CD4-positive, alpha-beta T cell (primary cell): ENCODE data around the gene ATP2A1. TPM values are rescaled to one million over a fixed set of nuclear protein-coding genes. Genes with fewer than 3 reads are reported as not detected.

Source experiments
- ATAC-seq: fragments of 200-7000 bp; cut with Tn5 transposase; one replicate; pipeline ENCODE4 v1.10.0; 2022; ENCODE audit warnings: mild to moderate bottlenecking; ENCODE audit not compliant: poor library complexity
- CTCF ChIA-PET: fragments of 350-600 bp; sonication (Branson Sonifier 250); formaldehyde crosslinking; loops from one replicate; lab custom pipeline; 2021; ENCODE audit warnings: antibody characterized with exemption, inconsistent platforms; lab: Charles Lee
- POLR2A ChIA-PET: fragments of 350-600 bp; sonication (Branson Sonifier 250); formaldehyde crosslinking; loops from one replicate; lab custom pipeline; 2021; ENCODE audit warnings: antibody characterized with exemption, inconsistent platforms; lab: Charles Lee
- DNase-seq, 14 experiments: peaks; one replicate each; pipeline ENCODE4 v3.0.0-alpha.2; 2013 to 2020; ENCODE audit warnings: mixed read lengths in 2 of 14
- H3K27ac ChIP-seq, 2 donors: one replicate each; pipeline versions ENCODE4 v1.5.1 to v1.7.0; 2013; ENCODE audit warnings: low read length in 2 of 2, low read depth in 1 of 2, mild to moderate bottlenecking in 1 of 2
- H3K27me3 ChIP-seq, 2 experiments: 1 replicate in 1 of 2; 2 replicates in 1 of 2; pipeline versions ENCODE4 v1.6.1 to v1.7.0; 2013; ENCODE audit warnings: low read length in 2 of 2, control low read depth in 1 of 2, mild to moderate bottlenecking in 1 of 2, moderate library complexity in 1 of 2; ENCODE audit not compliant: insufficient read depth in 2 of 2, control insufficient read depth in 1 of 2
- H3K36me3 ChIP-seq: one replicate; pipeline ENCODE4 v1.6.1; 2013; ENCODE audit warnings: low read length, control low read depth; ENCODE audit not compliant: insufficient read depth
- H3K4me1 ChIP-seq: one replicate; pipeline ENCODE4 v1.6.1; 2013; ENCODE audit warnings: low read length, control low read depth; ENCODE audit not compliant: insufficient read depth
- H3K4me3 ChIP-seq: one replicate; pipeline ENCODE4 v1.5.1; 2013; ENCODE audit warnings: mild to moderate bottlenecking, low read length, moderate library complexity
- H3K9me3 ChIP-seq, 2 experiments: 1 replicate in 1 of 2; 2 replicates in 1 of 2; pipeline versions ENCODE4 v1.6.1 to v1.7.0; 2013; ENCODE audit warnings: low read length in 2 of 2, mild to moderate bottlenecking in 2 of 2, control low read depth in 1 of 2, moderate library complexity in 1 of 2; ENCODE audit not compliant: control insufficient read depth in 1 of 2, insufficient read depth in 1 of 2
- H3K27ac Mint-ChIP-seq: one replicate; pipeline ENCODE4 v1.8.0; 2020; ENCODE audit warnings: mixed read lengths
- H3K27me3 Mint-ChIP-seq: one replicate; pipeline ENCODE4 v1.8.0; 2021; ENCODE audit warnings: mixed read lengths
- H3K36me3 Mint-ChIP-seq: one replicate; pipeline ENCODE4 v1.8.0; 2021; ENCODE audit warnings: low read depth, mixed read lengths
- H3K4me1 Mint-ChIP-seq: one replicate; pipeline ENCODE4 v1.8.0; 2021; ENCODE audit warnings: low read depth, mixed read lengths
- H3K4me3 Mint-ChIP-seq: one replicate; pipeline ENCODE4 v1.8.0; 2020; ENCODE audit warnings: mild to moderate bottlenecking, mixed read lengths
- H3K9me3 Mint-ChIP-seq: one replicate; pipeline ENCODE4 v1.8.0; 2020; ENCODE audit warnings: mixed read lengths
- CTCF ChIP-seq: fragments of 200-600 bp; IDR thresholded peaks from one replicate; pipeline ENCODE4 v1.8.0; 2022; ENCODE audit warnings: antibody characterized with exemption, mild to moderate bottlenecking
- intact Hi-C, 2 experiments: fragments of 100-400 bp; cut with DNase I in 1 of 2; cut with micrococcal nuclease in 1 of 2; formaldehyde crosslinking; loops; one replicate each; pipeline versions ENCODE4 v1.15.1 to v1.9.0; 2023 to 2025; cut with DNase I, micrococcal nuclease
- total RNA-seq, 174 experiments: library from RNA in 2 of 174; stranded (reverse) in 2 of 174; gene quantifications; one replicate each; pipeline ENCODE4 v1.2.3 and lab custom pipeline; 2021 to 2026

ATP2A1 gene
- total RNA-seq, 2 experiments from 2014 or later, result 0.56 to 0.77 TPM

- H3K9me3 Mint-ChIP-seq, result no peaks in the 10 kb centered on the region
- no peak overlapping the region for H3K4me3 ChIP-seq
- no peaks in the 10 kb centered on the region for H3K27me3 ChIP-seq
- POLR2A ChIA-PET, result no interaction called here
- no peak overlapping the region for H3K4me3 Mint-ChIP-seq
- peaks cover 8% of the 10 kb centered on the region for H3K36me3 Mint-ChIP-seq
- CTCF ChIA-PET, result no interaction called here
- intact Hi-C loops, result no loop called here
- DNase-seq (no peak), ATAC-seq (no peak)
- no peaks in the 10 kb centered on the region for H3K4me1 ChIP-seq
- H3K27ac ChIP-seq, result no peak overlapping the region
- no peaks in the 10 kb centered on the region for H3K27me3 Mint-ChIP-seq
- H3K27ac Mint-ChIP-seq, result no peak overlapping the region
- no peaks in the 10 kb centered on the region for H3K9me3 ChIP-seq
- no peak for TF ChIP-seq CTCF
- peaks cover 21% of the 10 kb centered on the region for H3K36me3 ChIP-seq
- no peaks in the 10 kb centered on the region for H3K4me1 Mint-ChIP-seq
These were observed 27.6 kb downstream of the ATP2A1 start for GRCh38 chr16:28905800-28906372.

GRCh38 chr16:28910086-28911031 lies 32.1 kb downstream of the ATP2A1 start:
- H3K36me3 ChIP-seq, result peaks cover 31% of the 10 kb centered on the region
- H3K4me3 ChIP-seq, result no peak overlapping the region
- POLR2A ChIA-PET, result no interaction called here
- no peaks in the 10 kb centered on the region for H3K27me3 ChIP-seq
- no peak overlapping the region for H3K27ac ChIP-seq
- CTCF ChIA-PET, result no interaction called here
- H3K4me1 ChIP-seq, result no peaks in the 10 kb centered on the region
- H3K4me1 Mint-ChIP-seq, result no peaks in the 10 kb centered on the region
- H3K4me3 Mint-ChIP-seq, result no peak overlapping the region
- no peaks in the 10 kb centered on the region for H3K9me3 ChIP-seq
- no peak overlapping the region for H3K27ac Mint-ChIP-seq
- no peak for DNase-seq
- no peaks in the 10 kb centered on the region for H3K9me3 Mint-ChIP-seq
- no peak for ATAC-seq
- peaks cover 26% of the 10 kb centered on the region for H3K36me3 Mint-ChIP-seq
- no peak for TF ChIP-seq CTCF
- no peaks in the 10 kb centered on the region for H3K27me3 Mint-ChIP-seq
- intact Hi-C loops, result no loop called here

- Mint-ChIP-seq H3K4me1 (no peaks in the 10 kb centered on the region), H3K27ac (no peak overlapping the region), H3K9me3 (no peaks in the 10 kb centered on the region), H3K36me3 (peaks cover 36% of the 10 kb centered on the region), H3K27me3 (no peaks in the 10 kb centered on the region), H3K4me3 (no peak overlapping the region)
- ATAC-seq, result no peak
- no peak overlapping the region for H3K27ac ChIP-seq
- intact Hi-C loops, result no loop called here
- CTCF ChIA-PET, result no interaction called here
- POLR2A ChIA-PET, result no interaction called here
- no peak for TF ChIP-seq CTCF
- no peaks in the 10 kb centered on the region for H3K4me1 ChIP-seq
- no peak overlapping the region for H3K4me3 ChIP-seq
- no peaks in the 10 kb centered on the region for H3K27me3 ChIP-seq
- no peaks in the 10 kb centered on the region for H3K9me3 ChIP-seq
- peaks cover 39% of the 10 kb centered on the region for H3K36me3 ChIP-seq
- no peak for DNase-seq
These were observed 34.3 kb downstream of the ATP2A1 start for GRCh38 chr16:28912558-28912957.
